22Rv1 (cell line): ENCODE results near the gene POLQ.

Experiments
- CTCF ChIP-seq: fragments of 450-650 bp; IDR thresholded peaks from 2 replicates; pipeline ENCODE4 v1.5.1; 2017; ENCODE audit warnings: mild to moderate bottlenecking
- ZFX ChIP-seq: fragments of 450-650 bp; IDR thresholded peaks from 2 replicates; pipeline ENCODE4 v1.6.1; 2017; ENCODE audit warnings: antibody characterized with exemption, borderline replicate concordance

- TF ChIP-seq CTCF (no peak), ZFX (no peak)
These were observed 11.7 kb upstream of the POLQ start for GRCh38 chr3:121557426-121557934.
